Neural progenitor cell (in vitro differentiated cells): ENCODE results near the gene FRY.

ENCODE experiments used
- CTCF ChIP-seq: fragments of 200-600 bp; sonication (generic); IDR thresholded peaks from 2 replicates; pipeline ENCODE4 v1.5.1; 2017; ENCODE audit warnings: antibody characterized with exemption, mild to moderate bottlenecking
- EZH2 ChIP-seq: fragments of 200-600 bp; sonication (generic); IDR thresholded peaks from 2 replicates; pipeline ENCODE4 v1.6.1; 2017; ENCODE audit warnings: antibody characterized with exemption, mild to moderate bottlenecking, moderate library complexity

DNA sequence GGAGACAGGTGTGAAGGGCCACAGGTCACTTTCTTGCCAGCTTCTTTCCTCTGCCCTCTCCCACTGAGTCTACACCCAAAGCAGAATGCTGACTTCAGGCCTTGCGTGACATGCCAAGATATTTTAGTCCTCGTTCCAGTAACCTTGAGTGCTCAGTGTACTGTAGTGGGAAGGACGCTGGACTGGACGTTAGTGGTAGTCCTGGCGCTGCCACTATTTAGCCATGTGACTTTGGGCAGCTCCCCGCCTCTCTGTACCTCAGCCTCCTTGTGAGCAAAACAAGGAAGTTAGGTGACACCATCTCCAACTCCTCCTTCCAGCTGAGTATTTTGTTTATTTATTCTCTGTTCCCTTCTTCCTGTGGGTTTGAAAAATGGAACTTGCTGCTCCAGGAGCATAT is 86.1 kb downstream of the FRY start:
- no peak for TF ChIP-seq CTCF
- TF ChIP-seq EZH2 = no peak
